OCI-LY3 (cell line): ENCODE measurements around the gene SCYGR8.
"Not testable (repeated sequence)": the region's sequence is repeated elsewhere in the genome, so short reads cannot be mapped to it uniquely, and the experiment has no call there.

Experiments
- H2AFZ ChIP-seq: fragments of 200-600, 300-600 bp; shearing (Covaris generic); 2 replicates; pipeline ENCODE4 v1.6.0; 2014; ENCODE audit warnings: antibody characterized with exemption, low read depth, low read length
- H3K27ac ChIP-seq: fragments of 200-600, 300-600 bp; sonication (generic); 2 replicates; pipeline ENCODE4 v1.5.1; 2014; ENCODE audit warnings: mild to moderate bottlenecking, low read length, moderate library complexity, mixed read lengths
- H3K27me3 ChIP-seq: fragments of 200-600, 300-600 bp; sonication (generic); 2 replicates; pipeline ENCODE4 v1.6.1; 2014; ENCODE audit warnings: low read depth, low read length, mixed read lengths
- H3K36me3 ChIP-seq: fragments of 200-600, 300-600 bp; sonication (generic); replicated peaks from 2 replicates; pipeline ENCODE3; 2014; ENCODE audit warnings: low read depth, low read length, mixed read lengths
- H3K4me1 ChIP-seq: fragments of 300-600, 200-600 bp; sonication (generic); 2 replicates; pipeline ENCODE4 v1.6.1; 2014; ENCODE audit warnings: low read length, mixed read lengths
- H3K4me2 ChIP-seq: fragments of 200-600, 300-600 bp; sonication (generic); 2 replicates; pipeline ENCODE4 v1.6.1; 2014; ENCODE audit warnings: low read length, mixed read lengths
- H3K4me3 ChIP-seq: fragments of 300-600, 200-600 bp; sonication (generic); 2 replicates; pipeline ENCODE4 v1.5.1; 2014; ENCODE audit warnings: antibody characterized with exemption, mild to moderate bottlenecking, low read length, moderate library complexity
- H3K79me2 ChIP-seq: fragments of 300-600, 200-600 bp; shearing (Covaris generic); 2 replicates; pipeline ENCODE4 v1.6.1; 2014; ENCODE audit warnings: mild to moderate bottlenecking, low read length, mixed read lengths
- H3K9ac ChIP-seq: fragments of 300-600, 200-600 bp; shearing (Covaris generic); 2 replicates; pipeline ENCODE4 v1.6.0; 2014; ENCODE audit warnings: mild to moderate bottlenecking, low read length, moderate library complexity
- H3K9me3 ChIP-seq: fragments of 200-600, 300-600 bp; shearing (Covaris generic); 2 replicates; pipeline ENCODE4 v1.6.1; 2014; ENCODE audit warnings: low read length, mixed read lengths; ENCODE audit not compliant: insufficient read depth
- H4K20me1 ChIP-seq: fragments of 200-600, 300-600 bp; sonication (generic); 2 replicates; pipeline ENCODE4 v1.6.1; 2016; ENCODE audit warnings: low read length, mixed read lengths; ENCODE audit not compliant: insufficient read depth
- EZH2phosphoT487 ChIP-seq: fragments of 200-600 bp; shearing (Covaris generic); IDR thresholded peaks from 2 replicates; pipeline ENCODE4 v1.6.1; 2018; ENCODE audit warnings: antibody characterized with exemption, mixed run types, low read depth
- TF ChIP-seq, protein P1 (sequence below): fragments of 200-600, 300-600 bp; sonication (generic); IDR thresholded peaks from 2 replicates; pipeline ENCODE4 v1.5.1; 2014; ENCODE audit warnings: antibody characterized with exemption, low read length, low read depth

SCYGR8 gene

DNA sequence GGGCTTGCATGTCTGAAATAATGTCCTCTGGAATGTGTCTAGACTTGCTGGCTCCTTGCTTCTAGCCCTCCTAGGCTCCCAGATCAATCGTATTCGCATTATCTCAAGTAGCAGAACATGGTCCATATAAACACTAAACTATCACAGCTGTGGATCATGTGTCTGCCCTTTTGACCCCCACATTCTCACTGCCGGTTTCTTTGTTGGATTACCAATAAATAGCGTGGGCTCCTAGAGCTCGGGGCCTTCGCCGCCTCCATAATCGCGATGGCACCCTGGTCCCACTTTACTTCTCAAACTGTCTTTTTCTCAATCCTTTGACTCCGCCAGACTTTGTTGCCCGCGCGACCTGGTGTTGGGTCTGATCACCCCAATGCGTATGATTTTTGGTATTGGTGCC, 6.3 kb upstream of the SCYGR8 start:
- Histone ChIP-seq H3K4me2 (no peak overlapping the region), H3K27ac (no peak overlapping the region), H3K27me3 (no peaks in the 10 kb centered on the region), H3K79me2 (no peaks in the 10 kb centered on the region), H4K20me1 (no peaks in the 10 kb centered on the region), H3K9ac (no peak overlapping the region), H3K9me3 (no peaks in the 10 kb centered on the region), H3K4me3 (no peak overlapping the region), H2AFZ (no peak overlapping the region), H3K4me1 (no peaks in the 10 kb centered on the region), H3K36me3 (no peaks in the 10 kb centered on the region)
- TF ChIP-seq EZH2phosphoT487 = no peak
- TF ChIP-seq, protein P1, sequence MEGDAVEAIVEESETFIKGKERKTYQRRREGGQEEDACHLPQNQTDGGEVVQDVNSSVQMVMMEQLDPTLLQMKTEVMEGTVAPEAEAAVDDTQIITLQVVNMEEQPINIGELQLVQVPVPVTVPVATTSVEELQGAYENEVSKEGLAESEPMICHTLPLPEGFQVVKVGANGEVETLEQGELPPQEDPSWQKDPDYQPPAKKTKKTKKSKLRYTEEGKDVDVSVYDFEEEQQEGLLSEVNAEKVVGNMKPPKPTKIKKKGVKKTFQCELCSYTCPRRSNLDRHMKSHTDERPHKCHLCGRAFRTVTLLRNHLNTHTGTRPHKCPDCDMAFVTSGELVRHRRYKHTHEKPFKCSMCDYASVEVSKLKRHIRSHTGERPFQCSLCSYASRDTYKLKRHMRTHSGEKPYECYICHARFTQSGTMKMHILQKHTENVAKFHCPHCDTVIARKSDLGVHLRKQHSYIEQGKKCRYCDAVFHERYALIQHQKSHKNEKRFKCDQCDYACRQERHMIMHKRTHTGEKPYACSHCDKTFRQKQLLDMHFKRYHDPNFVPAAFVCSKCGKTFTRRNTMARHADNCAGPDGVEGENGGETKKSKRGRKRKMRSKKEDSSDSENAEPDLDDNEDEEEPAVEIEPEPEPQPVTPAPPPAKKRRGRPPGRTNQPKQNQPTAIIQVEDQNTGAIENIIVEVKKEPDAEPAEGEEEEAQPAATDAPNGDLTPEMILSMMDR = no peak

- not testable (repeated sequence) for H3K27me3 ChIP-seq, H3K4me3 ChIP-seq, H3K9me3 ChIP-seq, H3K4me1 ChIP-seq, H3K27ac ChIP-seq, H4K20me1 ChIP-seq, H3K79me2 ChIP-seq, H3K9ac ChIP-seq, H2AFZ ChIP-seq, H3K36me3 ChIP-seq, H3K4me2 ChIP-seq
Measured at GRCh38 chr2:227740705-227741104, 5.0 kb upstream of the SCYGR8 start.

DNA sequence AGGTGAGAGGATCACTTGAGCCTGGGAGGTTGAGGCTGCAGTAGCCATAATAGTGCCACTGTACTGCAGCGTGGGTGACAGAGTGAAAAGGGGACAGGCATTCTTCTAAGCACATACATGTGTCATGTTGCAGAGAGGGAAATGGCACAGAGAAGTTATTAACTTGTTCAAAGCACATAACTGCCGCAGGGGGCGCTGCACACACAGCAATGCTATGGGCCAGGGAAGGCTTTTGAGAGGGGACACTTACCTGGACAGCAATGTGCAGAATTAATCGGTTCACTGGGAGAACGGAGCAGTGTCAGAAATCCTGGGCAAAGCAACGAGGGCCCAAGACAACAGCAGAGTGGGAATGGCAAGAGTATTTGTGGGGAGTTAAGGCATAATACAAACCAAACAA, 2.4 kb downstream of the SCYGR8 start:
- H3K27me3 ChIP-seq = no peaks in the 10 kb centered on the region
- H3K4me2 ChIP-seq = no peak overlapping the region
- H3K27ac ChIP-seq = no peak overlapping the region
- TF ChIP-seq EZH2phosphoT487 = no peak
- TF ChIP-seq, protein P1 = peak; percentile 31
- no peaks in the 10 kb centered on the region for H3K36me3 ChIP-seq
- no peak overlapping the region for H2AFZ ChIP-seq
- no peak overlapping the region for H3K9ac ChIP-seq
- H4K20me1 ChIP-seq = no peaks in the 10 kb centered on the region
- H3K4me1 ChIP-seq = no peaks in the 10 kb centered on the region
- no peaks in the 10 kb centered on the region for H3K79me2 ChIP-seq
- H3K4me3 ChIP-seq = no peak overlapping the region
- no peaks in the 10 kb centered on the region for H3K9me3 ChIP-seq

DNA sequence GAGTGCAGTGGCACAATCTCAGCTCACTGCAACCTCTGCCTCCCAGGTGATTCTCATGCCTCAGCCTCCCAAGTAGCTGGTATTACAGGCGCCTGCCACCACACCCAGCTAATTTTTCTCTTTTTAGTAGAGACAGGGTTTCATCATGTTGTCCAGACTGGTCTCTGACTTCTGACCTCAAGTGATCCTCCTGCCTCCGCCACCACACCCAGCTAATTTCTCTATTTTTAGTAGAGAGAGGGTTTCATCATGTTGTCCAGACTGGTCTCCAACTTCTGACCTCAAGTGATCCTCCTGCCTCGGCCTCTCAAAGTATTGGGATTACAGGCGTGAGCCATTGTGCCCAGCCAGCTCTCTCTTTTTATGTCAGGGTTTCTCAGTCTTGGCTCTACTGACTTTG, 10.6 kb downstream of the SCYGR8 start:
- not testable (repeated sequence) for H3K4me2 ChIP-seq, H3K9ac ChIP-seq, H3K79me2 ChIP-seq, H2AFZ ChIP-seq, H3K36me3 ChIP-seq, H3K4me3 ChIP-seq, H3K27ac ChIP-seq, H4K20me1 ChIP-seq, H3K27me3 ChIP-seq, H3K4me1 ChIP-seq, H3K9me3 ChIP-seq

DNA sequence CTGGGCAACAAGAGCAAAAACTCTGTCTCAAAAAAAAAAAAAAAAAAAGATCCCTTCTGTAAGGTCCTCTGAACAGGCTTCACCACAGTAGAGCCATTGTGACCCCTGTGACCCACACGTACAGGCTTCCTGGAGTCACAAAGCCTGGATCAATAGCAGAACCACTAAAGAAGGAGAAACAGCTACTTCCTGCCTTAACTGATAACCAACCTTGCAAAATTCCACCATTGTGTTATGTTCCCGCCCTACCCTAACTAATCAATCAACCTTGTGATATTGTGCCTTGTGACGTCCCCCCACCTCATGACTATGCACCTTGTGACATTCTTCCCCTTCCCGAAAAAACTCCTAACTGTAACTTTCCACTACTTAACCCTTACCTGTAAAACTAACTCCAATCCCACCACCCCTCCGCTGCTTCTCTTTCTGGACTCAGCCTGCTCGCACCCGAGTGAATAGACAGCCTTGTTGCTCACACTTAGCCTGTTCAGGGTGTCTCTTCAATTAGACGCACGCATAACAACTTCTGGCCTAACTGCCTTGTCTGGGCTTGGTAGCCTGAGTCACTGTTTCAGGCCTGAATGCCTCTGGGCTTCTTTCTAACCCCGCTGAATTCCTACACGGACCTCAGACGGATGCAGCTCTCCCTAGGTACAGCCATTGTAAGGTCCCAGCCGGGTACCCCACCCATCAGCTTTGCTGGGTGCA, 13.9 kb downstream of the SCYGR8 start:
- Histone ChIP-seq H3K9me3 (no peaks in the 10 kb centered on the region), H3K27ac (no peak overlapping the region), H3K27me3 (no peaks in the 10 kb centered on the region), H3K36me3 (no peaks in the 10 kb centered on the region), H3K4me1 (no peaks in the 10 kb centered on the region), H3K4me3 (no peak overlapping the region), H2AFZ (no peak overlapping the region), H3K9ac (no peak overlapping the region), H4K20me1 (no peaks in the 10 kb centered on the region), H3K4me2 (no peak overlapping the region), H3K79me2 (no peaks in the 10 kb centered on the region)
- TF ChIP-seq EZH2phosphoT487 = no peak
- TF ChIP-seq, protein P1 = no peak
